Neural cell (in vitro differentiated cells): ENCODE results near the gene KIAA0753. TPM values are rescaled to one million over a fixed set of nuclear protein-coding genes. Genes with fewer than 3 reads are reported as not detected.

Experiments used
- H2AFZ ChIP-seq: fragments of 200-600, 300-800 bp; sonication (generic), shearing (Covaris generic); 2 replicates; pipeline ENCODE4 v1.6.0; 2014; ENCODE audit warnings: low read depth, mild to moderate bottlenecking, antibody characterized with exemption, low read length, moderate library complexity
- H3F3A ChIP-seq: fragments of 200-600 bp; shearing (Covaris generic); 2 replicates; pipeline ENCODE4 v1.6.1; 2016; ENCODE audit warnings: mild to moderate bottlenecking, moderate library complexity, mixed read lengths, antibody characterized with exemption, low read length; ENCODE audit not compliant: insufficient read depth, poor library complexity, severe bottlenecking
- H3K27ac ChIP-seq: fragments of 200-600, 300-800 bp; sonication (generic), shearing (Covaris generic); 2 replicates; pipeline ENCODE4 v1.5.1; 2014; ENCODE audit warnings: mild to moderate bottlenecking, low read length, moderate library complexity
- H3K27me3 ChIP-seq: fragments of 300-800, 200-600 bp; sonication (generic), shearing (Covaris generic); 2 replicates; pipeline ENCODE4 v1.6.0; 2014; ENCODE audit warnings: mild to moderate bottlenecking, low read depth, low read length, moderate library complexity; ENCODE audit not compliant: insufficient read depth
- H3K36me3 ChIP-seq: fragments of 300-800, 200-600 bp; sonication (generic), shearing (Covaris generic); 2 replicates; pipeline ENCODE4 v1.5.1; 2014; ENCODE audit warnings: mild to moderate bottlenecking, antibody characterized with exemption, low read length, moderate library complexity; ENCODE audit not compliant: insufficient read depth
- H3K4me2 ChIP-seq: fragments of 300-800, 200-600 bp; sonication (generic), shearing (Covaris generic); 2 replicates; pipeline ENCODE4 v1.6.0; 2014; ENCODE audit warnings: mild to moderate bottlenecking, low read length
- H3K4me3 ChIP-seq: fragments of 300-800, 200-600 bp; sonication (generic), shearing (Covaris generic); 2 replicates; pipeline ENCODE4 v1.5.1; 2014; ENCODE audit warnings: mild to moderate bottlenecking, low read length, moderate library complexity
- H3K79me2 ChIP-seq: fragments of 200-600 bp; shearing (Covaris generic); replicated peaks from 2 replicates; pipeline ENCODE4 v1.6.0; 2014; ENCODE audit warnings: mild to moderate bottlenecking, low read length, moderate library complexity; ENCODE audit not compliant: insufficient read depth
- H3K9ac ChIP-seq: fragments of 300-800, 200-600 bp; sonication (generic), shearing (Covaris generic); 2 replicates; pipeline ENCODE4 v1.6.1; 2016; ENCODE audit warnings: mild to moderate bottlenecking, low read length, mixed read lengths
- H3K9me2 ChIP-seq: fragments of 200-600 bp; shearing (Covaris generic); 2 replicates; pipeline ENCODE4 v1.6.1; 2016; ENCODE audit warnings: mild to moderate bottlenecking, low read length, mixed read lengths; ENCODE audit not compliant: insufficient read depth
- H3K9me3 ChIP-seq: fragments of 200-600, 300-800 bp; sonication (generic), shearing (Covaris generic); 2 replicates; pipeline ENCODE4 v1.6.1; 2016; ENCODE audit warnings: mild to moderate bottlenecking, mixed run types, low read length, moderate library complexity, mixed read lengths
- H4K20me1 ChIP-seq: fragments of 200-600 bp; shearing (Covaris generic); 2 replicates; pipeline ENCODE4 v1.6.1; 2016; ENCODE audit warnings: mild to moderate bottlenecking, mixed run types; ENCODE audit not compliant: insufficient read depth
- EP300 ChIP-seq: fragments of 450-650 bp; conservative IDR thresholded peaks from 2 replicates; pipeline ENCODE4 v1.6.1; 2014; ENCODE audit warnings: antibody characterized with exemption, mild to moderate bottlenecking, moderate library complexity; ENCODE audit not compliant: poor library complexity, severe bottlenecking
- EZH2 ChIP-seq: fragments of 200-600, 300-800 bp; shearing (Covaris generic), sonication (generic); IDR thresholded peaks from 2 replicates; pipeline ENCODE4 v1.6.1; 2014; ENCODE audit warnings: antibody characterized with exemption, low read length, borderline replicate concordance, mild to moderate bottlenecking; ENCODE audit not compliant: insufficient read depth, poor library complexity, severe bottlenecking
- MXI1 ChIP-seq: fragments of 450-650 bp; conservative IDR thresholded peaks from 2 replicates; pipeline ENCODE4 v1.6.1; 2014; ENCODE audit warnings: antibody characterized with exemption, mild to moderate bottlenecking; ENCODE audit not compliant: poor library complexity, severe bottlenecking
- POLR2AphosphoS5 ChIP-seq: IDR thresholded peaks from 2 replicates; pipeline ENCODE4 v1.6.1; 2012
- RAD21 ChIP-seq: fragments of 450-650 bp; conservative IDR thresholded peaks from 2 replicates; pipeline ENCODE4 v1.6.1; 2014; ENCODE audit warnings: antibody characterized with exemption, mild to moderate bottlenecking, moderate library complexity
- SMC3 ChIP-seq: fragments of 450-650 bp; conservative IDR thresholded peaks from 2 replicates; pipeline ENCODE4 v1.6.1; 2014; ENCODE audit warnings: antibody characterized with exemption, mild to moderate bottlenecking, moderate library complexity; ENCODE audit not compliant: poor library complexity
- TAF1 ChIP-seq: IDR thresholded peaks from 2 replicates; pipeline ENCODE4 v1.6.1; 2012; ENCODE audit warnings: low read depth
- polyA plus RNA-seq: library from polyadenylated mRNA; depleted of rRNA; stranded (reverse); fragments of >200 nt; gene quantifications from 2 replicates; pipeline ENCODE4 v1.2.3, GENCODE V29; 2014
- TF ChIP-seq, protein P1 (sequence below): fragments of 450-650 bp; IDR thresholded peaks from 2 replicates; pipeline ENCODE4 v1.5.1; 2014; ENCODE audit warnings: antibody characterized with exemption, mild to moderate bottlenecking, moderate library complexity; ENCODE audit not compliant: poor library complexity, severe bottlenecking
- TF ChIP-seq, protein P2 (sequence below): IDR thresholded peaks from 2 replicates; pipeline ENCODE4 v1.6.1; 2012; ENCODE audit warnings: borderline replicate concordance

The KIAA0753 gene
- polyA plus RNA-seq, 1 donor from 2014 or later = 32.3 TPM

DNA sequence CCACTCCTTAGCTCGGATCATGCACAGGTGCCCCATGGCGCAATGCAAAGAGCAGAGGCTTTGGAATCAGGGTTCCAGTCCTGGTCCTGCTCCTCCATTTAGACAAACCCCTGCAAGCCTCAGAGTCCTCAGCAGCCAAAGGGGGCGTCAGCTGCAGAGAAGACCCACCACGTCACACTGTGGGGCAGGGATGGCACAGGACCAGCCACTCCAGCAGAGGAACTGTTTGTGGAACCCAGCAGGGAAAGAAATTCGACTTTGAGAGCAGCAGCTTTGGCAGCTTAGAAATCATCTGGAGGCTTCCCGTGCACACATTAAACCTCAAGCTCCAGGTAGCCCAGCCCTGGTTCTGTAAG is 36.3 kb upstream of the KIAA0753 start:
- H3K9me3 ChIP-seq = no peaks in the 10 kb centered on the region
- no peaks in the 10 kb centered on the region for H3F3A ChIP-seq
- no peak overlapping the region for H3K4me3 ChIP-seq
- TF ChIP-seq, protein P1, sequence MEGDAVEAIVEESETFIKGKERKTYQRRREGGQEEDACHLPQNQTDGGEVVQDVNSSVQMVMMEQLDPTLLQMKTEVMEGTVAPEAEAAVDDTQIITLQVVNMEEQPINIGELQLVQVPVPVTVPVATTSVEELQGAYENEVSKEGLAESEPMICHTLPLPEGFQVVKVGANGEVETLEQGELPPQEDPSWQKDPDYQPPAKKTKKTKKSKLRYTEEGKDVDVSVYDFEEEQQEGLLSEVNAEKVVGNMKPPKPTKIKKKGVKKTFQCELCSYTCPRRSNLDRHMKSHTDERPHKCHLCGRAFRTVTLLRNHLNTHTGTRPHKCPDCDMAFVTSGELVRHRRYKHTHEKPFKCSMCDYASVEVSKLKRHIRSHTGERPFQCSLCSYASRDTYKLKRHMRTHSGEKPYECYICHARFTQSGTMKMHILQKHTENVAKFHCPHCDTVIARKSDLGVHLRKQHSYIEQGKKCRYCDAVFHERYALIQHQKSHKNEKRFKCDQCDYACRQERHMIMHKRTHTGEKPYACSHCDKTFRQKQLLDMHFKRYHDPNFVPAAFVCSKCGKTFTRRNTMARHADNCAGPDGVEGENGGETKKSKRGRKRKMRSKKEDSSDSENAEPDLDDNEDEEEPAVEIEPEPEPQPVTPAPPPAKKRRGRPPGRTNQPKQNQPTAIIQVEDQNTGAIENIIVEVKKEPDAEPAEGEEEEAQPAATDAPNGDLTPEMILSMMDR = no peak
- TF ChIP-seq MXI1 (no peak), POLR2AphosphoS5 (no peak), EP300 (no peak), RAD21 (no peak), EZH2 (no peak), SMC3 (no peak), TAF1 (no peak)
- TF ChIP-seq, protein P2, sequence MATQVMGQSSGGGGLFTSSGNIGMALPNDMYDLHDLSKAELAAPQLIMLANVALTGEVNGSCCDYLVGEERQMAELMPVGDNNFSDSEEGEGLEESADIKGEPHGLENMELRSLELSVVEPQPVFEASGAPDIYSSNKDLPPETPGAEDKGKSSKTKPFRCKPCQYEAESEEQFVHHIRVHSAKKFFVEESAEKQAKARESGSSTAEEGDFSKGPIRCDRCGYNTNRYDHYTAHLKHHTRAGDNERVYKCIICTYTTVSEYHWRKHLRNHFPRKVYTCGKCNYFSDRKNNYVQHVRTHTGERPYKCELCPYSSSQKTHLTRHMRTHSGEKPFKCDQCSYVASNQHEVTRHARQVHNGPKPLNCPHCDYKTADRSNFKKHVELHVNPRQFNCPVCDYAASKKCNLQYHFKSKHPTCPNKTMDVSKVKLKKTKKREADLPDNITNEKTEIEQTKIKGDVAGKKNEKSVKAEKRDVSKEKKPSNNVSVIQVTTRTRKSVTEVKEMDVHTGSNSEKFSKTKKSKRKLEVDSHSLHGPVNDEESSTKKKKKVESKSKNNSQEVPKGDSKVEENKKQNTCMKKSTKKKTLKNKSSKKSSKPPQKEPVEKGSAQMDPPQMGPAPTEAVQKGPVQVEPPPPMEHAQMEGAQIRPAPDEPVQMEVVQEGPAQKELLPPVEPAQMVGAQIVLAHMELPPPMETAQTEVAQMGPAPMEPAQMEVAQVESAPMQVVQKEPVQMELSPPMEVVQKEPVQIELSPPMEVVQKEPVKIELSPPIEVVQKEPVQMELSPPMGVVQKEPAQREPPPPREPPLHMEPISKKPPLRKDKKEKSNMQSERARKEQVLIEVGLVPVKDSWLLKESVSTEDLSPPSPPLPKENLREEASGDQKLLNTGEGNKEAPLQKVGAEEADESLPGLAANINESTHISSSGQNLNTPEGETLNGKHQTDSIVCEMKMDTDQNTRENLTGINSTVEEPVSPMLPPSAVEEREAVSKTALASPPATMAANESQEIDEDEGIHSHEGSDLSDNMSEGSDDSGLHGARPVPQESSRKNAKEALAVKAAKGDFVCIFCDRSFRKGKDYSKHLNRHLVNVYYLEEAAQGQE = no peak
- no peak overlapping the region for H3K4me2 ChIP-seq
- H3K9me2 ChIP-seq = no peaks in the 10 kb centered on the region
- H3K27me3 ChIP-seq = no peaks in the 10 kb centered on the region
- H3K79me2 ChIP-seq = no peaks in the 10 kb centered on the region
- no peak overlapping the region for H3K27ac ChIP-seq
- no peak overlapping the region for H3K9ac ChIP-seq
- H4K20me1 ChIP-seq = no peaks in the 10 kb centered on the region
- no peak overlapping the region for H2AFZ ChIP-seq
- no peaks in the 10 kb centered on the region for H3K36me3 ChIP-seq

DNA sequence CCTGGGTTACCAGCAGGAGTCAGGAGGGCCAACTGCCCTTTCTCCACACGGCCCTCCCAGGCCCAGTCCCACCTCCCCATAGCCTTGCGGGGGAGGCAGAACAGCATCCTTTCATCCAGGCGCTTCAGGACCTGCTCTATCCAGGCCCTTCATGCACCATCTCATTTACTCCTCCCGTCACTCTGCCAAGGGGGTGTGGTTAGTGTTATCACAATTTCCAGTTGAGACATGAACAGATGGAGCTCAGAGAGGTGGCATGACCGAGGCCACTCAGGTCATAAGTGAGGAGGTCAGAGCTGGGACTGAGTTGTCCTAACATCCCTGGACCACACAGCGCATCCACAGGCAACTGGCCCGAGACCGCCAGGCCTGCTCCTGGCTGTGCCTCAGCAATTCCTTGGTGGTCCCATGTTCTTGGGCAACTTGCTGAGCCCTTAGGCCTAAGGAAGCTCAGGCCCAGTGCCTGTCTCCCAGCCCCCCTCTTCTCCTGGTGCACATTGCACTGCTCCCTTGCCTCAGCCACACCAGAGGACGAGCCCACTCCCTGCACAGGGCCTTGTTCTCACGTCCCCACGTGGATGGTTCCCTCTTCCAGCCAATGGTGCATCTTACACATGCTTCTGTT is 34.8 kb upstream of the KIAA0753 start:
- H2AFZ ChIP-seq = no peak overlapping the region
- no peaks in the 10 kb centered on the region for H3K27me3 ChIP-seq
- no peak overlapping the region for H3K9ac ChIP-seq
- H3F3A ChIP-seq = no peaks in the 10 kb centered on the region
- H3K9me2 ChIP-seq = no peaks in the 10 kb centered on the region
- H3K4me3 ChIP-seq = no peak overlapping the region
- H3K4me2 ChIP-seq = no peak overlapping the region
- TF ChIP-seq EP300 (no peak), SMC3 (no peak), TAF1 (no peak)
- no peaks in the 10 kb centered on the region for H3K9me3 ChIP-seq
- H3K27ac ChIP-seq = no peak overlapping the region
- no peaks in the 10 kb centered on the region for H3K79me2 ChIP-seq
- no peaks in the 10 kb centered on the region for H3K36me3 ChIP-seq
- no peaks in the 10 kb centered on the region for H4K20me1 ChIP-seq
